ENCODE results near the gene ARHGAP23. TPM values are rescaled to one million over a fixed set of nuclear protein-coding genes. Genes with fewer than 3 reads are reported as not detected.
"Not testable (repeated sequence)": the region's sequence is repeated elsewhere in the genome, so short reads cannot be mapped to it uniquely, and the experiment has no call there.

Gene ARHGAP23
- total RNA-seq, 2 donors from 2014 or later: 9.4 to 18.0 TPM

DNA sequence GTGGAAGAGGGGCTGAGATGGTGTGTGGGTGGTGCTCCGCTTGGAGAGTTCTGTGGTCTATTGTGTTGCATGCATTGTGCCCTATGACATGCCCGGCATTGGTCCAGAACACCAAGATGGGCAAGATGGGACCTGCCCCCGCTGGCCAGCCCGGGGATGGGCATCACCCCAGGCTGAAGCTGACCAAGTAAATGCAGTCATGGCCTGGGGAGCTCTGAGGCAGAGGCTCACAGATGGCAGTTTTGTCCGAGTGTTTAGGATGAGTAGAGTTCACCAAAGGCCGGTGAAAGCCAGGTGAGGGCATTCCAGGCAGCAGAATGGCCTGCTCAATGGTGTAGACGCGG is 54.4 kb downstream of the ARHGAP23 start:
- not testable (repeated sequence) for H3K27ac Mint-ChIP-seq; H3K27me3 Mint-ChIP-seq (ENCODE audit: insufficient read depth); H3K4me1 Mint-ChIP-seq; H3K9me3 ChIP-seq (ENCODE audit: control insufficient read depth, low read length); H3K27me3 ChIP-seq (ENCODE audit: control insufficient read depth, insufficient read depth, low read length, poor library complexity, severe bottlenecking); H3K27ac ChIP-seq (ENCODE audit: low read depth, low read length); H3K9me3 Mint-ChIP-seq; DNase-seq; H3K4me1 ChIP-seq (ENCODE audit: control insufficient read depth, insufficient read depth, low read length); H3K4me3 Mint-ChIP-seq; H3K4me3 ChIP-seq (ENCODE audit: low read length); H3K36me3 Mint-ChIP-seq (ENCODE audit: low read depth); H3K36me3 ChIP-seq (ENCODE audit: control insufficient read depth, insufficient read depth, low read length); H3K9ac ChIP-seq (ENCODE audit: extremely low read depth, low read length, poor library complexity, severe bottlenecking)
- WGBS, 2 experiments (ENCODE audit: insufficient coverage in 1 of 2, insufficient read length in 1 of 2): 92 to 94% methylated on average over 4 to 7 of the region's 8 CpGs

DNA sequence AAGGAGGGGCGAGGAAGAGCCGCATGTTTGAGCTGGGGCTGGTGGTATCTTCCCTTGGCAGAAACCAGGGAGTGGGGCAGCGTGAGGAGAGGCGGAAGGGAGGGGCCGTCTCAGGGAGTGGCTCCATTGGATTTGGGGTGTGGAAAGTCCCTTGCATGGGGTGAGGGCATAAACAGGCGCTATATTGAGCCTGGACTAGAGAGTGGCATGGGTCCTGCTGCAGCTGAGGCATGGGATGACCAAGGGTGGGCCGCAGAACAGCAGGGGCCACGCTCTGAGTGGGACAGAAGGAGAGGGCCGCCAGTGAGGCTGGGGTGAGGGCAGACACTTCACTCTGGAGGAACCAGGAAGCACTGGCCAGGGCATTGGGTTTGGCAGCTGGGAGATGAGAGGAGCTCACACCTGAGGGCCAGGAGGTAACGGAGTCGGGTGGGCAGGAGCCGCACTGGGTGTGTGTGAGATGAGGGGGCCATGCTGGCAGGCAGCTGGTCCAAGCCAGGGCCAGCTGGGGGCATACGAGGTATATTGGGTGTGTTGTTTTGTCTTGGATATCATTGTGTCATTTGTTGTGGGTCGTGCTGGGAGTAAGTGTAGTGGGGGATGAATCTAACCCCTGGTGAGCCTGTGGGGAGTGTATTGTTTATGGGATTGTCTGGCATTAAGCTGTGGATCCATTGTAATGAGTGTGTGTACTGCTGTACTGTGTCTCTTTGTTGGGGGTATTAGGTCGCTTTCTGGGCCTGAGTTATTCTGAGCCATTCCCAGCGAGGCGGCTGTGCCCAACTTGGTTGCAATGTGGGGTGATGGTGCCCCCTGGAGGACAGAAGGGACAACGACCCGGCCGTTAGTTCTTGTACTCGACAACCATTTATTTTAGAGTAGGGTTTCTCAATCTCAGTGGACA is 56.2 kb downstream of the ARHGAP23 start:
- not testable (repeated sequence) for H3K4me1 ChIP-seq (ENCODE audit: control insufficient read depth, insufficient read depth, low read length); H3K27me3 ChIP-seq (ENCODE audit: control insufficient read depth, insufficient read depth, low read length, poor library complexity, severe bottlenecking); H3K4me1 Mint-ChIP-seq; H3K4me3 Mint-ChIP-seq; H3K27ac Mint-ChIP-seq; H3K9ac ChIP-seq (ENCODE audit: extremely low read depth, low read length, poor library complexity, severe bottlenecking); H3K27me3 Mint-ChIP-seq (ENCODE audit: insufficient read depth); H3K9me3 Mint-ChIP-seq; H3K9me3 ChIP-seq (ENCODE audit: control insufficient read depth, low read length); H3K27ac ChIP-seq (ENCODE audit: low read depth, low read length); H3K4me3 ChIP-seq (ENCODE audit: low read length); H3K36me3 ChIP-seq (ENCODE audit: control insufficient read depth, insufficient read depth, low read length)
- H3K36me3 Mint-ChIP-seq (ENCODE audit: low read depth): peaks cover 11% of the 10 kb centered on the region
- DNase-seq: peak; percentile 93
- TF ChIP-seq, protein P1, sequence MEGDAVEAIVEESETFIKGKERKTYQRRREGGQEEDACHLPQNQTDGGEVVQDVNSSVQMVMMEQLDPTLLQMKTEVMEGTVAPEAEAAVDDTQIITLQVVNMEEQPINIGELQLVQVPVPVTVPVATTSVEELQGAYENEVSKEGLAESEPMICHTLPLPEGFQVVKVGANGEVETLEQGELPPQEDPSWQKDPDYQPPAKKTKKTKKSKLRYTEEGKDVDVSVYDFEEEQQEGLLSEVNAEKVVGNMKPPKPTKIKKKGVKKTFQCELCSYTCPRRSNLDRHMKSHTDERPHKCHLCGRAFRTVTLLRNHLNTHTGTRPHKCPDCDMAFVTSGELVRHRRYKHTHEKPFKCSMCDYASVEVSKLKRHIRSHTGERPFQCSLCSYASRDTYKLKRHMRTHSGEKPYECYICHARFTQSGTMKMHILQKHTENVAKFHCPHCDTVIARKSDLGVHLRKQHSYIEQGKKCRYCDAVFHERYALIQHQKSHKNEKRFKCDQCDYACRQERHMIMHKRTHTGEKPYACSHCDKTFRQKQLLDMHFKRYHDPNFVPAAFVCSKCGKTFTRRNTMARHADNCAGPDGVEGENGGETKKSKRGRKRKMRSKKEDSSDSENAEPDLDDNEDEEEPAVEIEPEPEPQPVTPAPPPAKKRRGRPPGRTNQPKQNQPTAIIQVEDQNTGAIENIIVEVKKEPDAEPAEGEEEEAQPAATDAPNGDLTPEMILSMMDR (conservative IDR thresholded peaks at IDR 0.05): peak; percentile 88
- WGBS, 2 experiments (ENCODE audit: insufficient coverage in 1 of 2, insufficient read length in 1 of 2): 54 to 66% methylated on average over 12 to 21 of the region's 21 CpGs

- H3K27ac Mint-ChIP-seq: no peak overlapping the region
- no peaks in the 10 kb centered on the region for H3K9me3 Mint-ChIP-seq
- H3K27me3 ChIP-seq (ENCODE audit: control insufficient read depth, insufficient read depth, low read length, poor library complexity, severe bottlenecking): no peaks in the 10 kb centered on the region
- H3K9ac ChIP-seq (ENCODE audit: extremely low read depth, low read length, poor library complexity, severe bottlenecking): no peak overlapping the region
- peaks cover 8% of the 10 kb centered on the region for H3K36me3 Mint-ChIP-seq (ENCODE audit: low read depth)
- no peak for DNase-seq
- no peak overlapping the region for H3K27ac ChIP-seq (ENCODE audit: low read depth, low read length)
- 47 to 58% methylated on average over 2 of the region's 2 CpGs for WGBS, 2 experiments (ENCODE audit: insufficient coverage in 1 of 2, insufficient read length in 1 of 2)
- H3K4me3 ChIP-seq (ENCODE audit: low read length): no peak overlapping the region
- no peaks in the 10 kb centered on the region for H3K9me3 ChIP-seq (ENCODE audit: control insufficient read depth, low read length)
- no peaks in the 10 kb centered on the region for H3K4me1 ChIP-seq (ENCODE audit: control insufficient read depth, insufficient read depth, low read length)
- no peaks in the 10 kb centered on the region for H3K4me1 Mint-ChIP-seq
- no peaks in the 10 kb centered on the region for H3K36me3 ChIP-seq (ENCODE audit: control insufficient read depth, insufficient read depth, low read length)
- TF ChIP-seq, protein P1 (conservative IDR thresholded peaks at IDR 0.05): no peak
- no peak overlapping the region for H3K4me3 Mint-ChIP-seq
- no peaks in the 10 kb centered on the region for H3K27me3 Mint-ChIP-seq (ENCODE audit: insufficient read depth)
Observed at GRCh38 chr17:38485146-38485468, 56.8 kb downstream of the ARHGAP23 start.

GRCh38 chr17:38485681-38486298 is 57.5 kb downstream of the ARHGAP23 start:
- H3K4me1 ChIP-seq (ENCODE audit: control insufficient read depth, insufficient read depth, low read length); H3K4me3 ChIP-seq (ENCODE audit: low read length); H3K27me3 Mint-ChIP-seq (ENCODE audit: insufficient read depth); DNase-seq; H3K36me3 ChIP-seq (ENCODE audit: control insufficient read depth, insufficient read depth, low read length); H3K27ac ChIP-seq (ENCODE audit: low read depth, low read length); H3K9me3 Mint-ChIP-seq; H3K27ac Mint-ChIP-seq; H3K9me3 ChIP-seq (ENCODE audit: control insufficient read depth, low read length); H3K9ac ChIP-seq (ENCODE audit: extremely low read depth, low read length, poor library complexity, severe bottlenecking); H3K27me3 ChIP-seq (ENCODE audit: control insufficient read depth, insufficient read depth, low read length, poor library complexity, severe bottlenecking); H3K4me3 Mint-ChIP-seq; H3K4me1 Mint-ChIP-seq; H3K36me3 Mint-ChIP-seq (ENCODE audit: low read depth): not testable (repeated sequence)
- WGBS, 2 experiments (ENCODE audit: insufficient coverage in 1 of 2, insufficient read length in 1 of 2): 87 to 98% methylated on average over 9 to 11 of the region's 13 CpGs

DNA sequence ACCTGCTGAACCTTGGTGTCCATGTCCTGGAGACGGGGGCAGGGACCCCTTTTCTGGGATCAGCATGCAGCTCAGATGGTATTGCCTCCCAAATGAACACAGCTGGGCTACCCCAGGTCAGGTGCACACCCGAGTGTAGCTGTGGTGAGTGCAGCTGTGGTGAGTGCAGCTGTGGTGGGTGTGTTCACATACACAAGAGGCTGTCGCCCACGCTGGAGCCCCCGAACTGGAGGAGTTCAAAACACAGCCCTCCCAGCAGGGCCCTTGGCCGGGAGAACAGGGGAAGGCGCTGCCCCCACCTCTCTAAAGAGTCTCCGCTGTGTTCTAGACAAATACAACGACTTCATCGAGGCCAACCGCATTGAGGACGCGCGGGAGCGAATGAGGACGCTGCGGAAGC is 61.5 kb downstream of the ARHGAP23 start:
- H3K27ac Mint-ChIP-seq: not testable (repeated sequence)
- H3K36me3 Mint-ChIP-seq (ENCODE audit: low read depth): peaks cover 12% of the 10 kb centered on the region

More for the DNA sequence above, 61.5 kb downstream of the ARHGAP23 start:
- H3K9ac ChIP-seq (ENCODE audit: extremely low read depth, low read length, poor library complexity, severe bottlenecking); H3K4me1 ChIP-seq (ENCODE audit: control insufficient read depth, insufficient read depth, low read length); DNase-seq; H3K27me3 Mint-ChIP-seq (ENCODE audit: insufficient read depth); H3K27me3 ChIP-seq (ENCODE audit: control insufficient read depth, insufficient read depth, low read length, poor library complexity, severe bottlenecking); H3K4me3 Mint-ChIP-seq; H3K4me3 ChIP-seq (ENCODE audit: low read length); H3K9me3 Mint-ChIP-seq; H3K4me1 Mint-ChIP-seq; H3K36me3 ChIP-seq (ENCODE audit: control insufficient read depth, insufficient read depth, low read length); H3K9me3 ChIP-seq (ENCODE audit: control insufficient read depth, low read length); H3K27ac ChIP-seq (ENCODE audit: low read depth, low read length): not testable (repeated sequence)
- 90 to 96% methylated on average over 4 to 17 of the region's 17 CpGs for WGBS, 2 experiments (ENCODE audit: insufficient coverage in 1 of 2, insufficient read length in 1 of 2)

Data from endodermal cell (in vitro differentiated cells).